Pancreas (tissue), 10 donors: ENCODE data around the gene WASL. TPM values are rescaled to one million over a fixed set of nuclear protein-coding genes. Genes with fewer than 3 reads are reported as not detected.
A peak's percentile ranks its signal among the peaks of the same experiment; 100 is the strongest.

Source experiments
- ATAC-seq, 4 donors: fragments of 200-7000 bp; cut with Tn5 transposase; one replicate each; pipeline versions ENCODE4 v1.8.0 to v1.9.1; 2020; ENCODE audit warnings: mild to moderate bottlenecking in 4 of 4, moderate library complexity in 4 of 4
- DNase-seq, 6 donors: peaks; one replicate each; pipeline ENCODE4 v3.0.0-alpha.2; 2020
- FAIRE-seq: peaks from 2 replicates; lab custom pipeline; 2012; peaks lifted over from hg19 to GRCh38; lab: Jason Lieb, UNC
- H3K27ac ChIP-seq, 4 donors: fragments of 200-600 bp; sonication (generic); 1 replicate in 3 of 4; 2 replicates in 1 of 4; pipeline versions ENCODE4 v1.5.0 to v1.8.0; 2020
- H3K27me3 ChIP-seq, 4 donors: fragments of 200-600 bp; one replicate each; pipeline ENCODE4 v1.8.0; 2021
- H3K36me3 ChIP-seq, 3 donors: fragments of 200-600 bp; sonication (generic) in 1 of 3; one replicate each; pipeline versions ENCODE4 v1.5.0 to v1.8.0; 2020 to 2021
- H3K4me1 ChIP-seq, 3 donors: fragments of 200-600 bp; one replicate each; pipeline ENCODE4 v1.8.0; 2021
- H3K4me3 ChIP-seq, 4 donors: fragments of 200-600 bp; sonication (generic) in 2 of 4; one replicate each; pipeline versions ENCODE4 v1.5.0 to v1.8.0; 2020 to 2021
- H3K9me3 ChIP-seq, 4 donors: fragments of 200-600 bp; one replicate each; pipeline ENCODE4 v1.8.0; 2021
- CTCF ChIP-seq, 4 donors: fragments of 200-600 bp; sonication (generic) in 3 of 4; IDR thresholded peaks; one replicate each; pipeline versions ENCODE4 v1.5.0 to v1.8.0; 2021; ENCODE audit warnings: antibody characterized with exemption in 4 of 4
- WGBS, 2 donors: extraction: QIAGEN DNeasy Blood & Tissue Kit; methylation state at CpG; one replicate each; pipeline ENCODE4 v1.1.7; 2013; 5-methylcytosine and 5-hydroxymethylcytosine counted together
- intact Hi-C, 3 donors: fragments of 100-400 bp; cut with DNase I; formaldehyde crosslinking; loops; one replicate each; pipeline versions ENCODE4 v1.11.1 to v1.14.2; 2022
- polyA plus RNA-seq, 2 donors: library from polyadenylated mRNA; stranded (reverse); fragments of 200-250 nt; gene quantifications; one replicate each; pipeline ENCODE4 v1.2.3, GENCODE V29; 2013
- total RNA-seq, 6 donors: library from RNA; stranded (reverse); fragmentation: NEBNext Ultra II Directional in 4 of 6; extraction: Animal tissue kit (Norgen Biotek cat#: 25700) in 4 of 6; gene quantifications; one replicate each; pipeline versions ENCODE4 v1.2.1 to v1.2.4, GENCODE V29; 2021 to 2023
- donor health status: healthy with polysubstance abuse.
- donor health status: DM: no; HTN: no; CAD: no; lungs with moderate emphysema.
- donor health status: DM: no; HTN: no; CAD: no.
- donor health status: control.
- donor health status: control.
- donor health status: Bipolar disorder and iron deficiency.
- donor health status: DM: yes; HTN: yes; CAD: no.
- donor health status: DM: no; HTN: no; CAD: no.
- donor health status: DM: no; HTN: no; CAD: no.
- donor health status: DM: yes; HTN: yes; CAD: no.

WASL gene
- total and polyA plus RNA-seq, 8 donors = 8.2 to 27.3 (median 16.0) TPM

- no peak for ATAC-seq
- H3K36me3 ChIP-seq = no peaks in the 10 kb centered on the region
- FAIRE-seq = no peak
- no peak overlapping the region for H3K4me3 ChIP-seq
- H3K4me1 ChIP-seq = peaks cover 11 to 29% (median 12%) of the 10 kb centered on the region in 3 donors
- intact Hi-C loops = no loop called here
- no peak overlapping the region for H3K27ac ChIP-seq
- WGBS, 2 donors = 97 to 98% methylated on average over 3 of the region's 3 CpGs
- no peak for TF ChIP-seq CTCF (IDR thresholded peaks at IDR 0.05)
- no peaks in the 10 kb centered on the region for H3K9me3 ChIP-seq
- no peak for DNase-seq
- no peaks in the 10 kb centered on the region for H3K27me3 ChIP-seq
Observed at GRCh38 chr7:123717689-123718088, 31.1 kb downstream of the WASL start.

- ATAC-seq (no peak), DNase-seq (no peak), FAIRE-seq (no peak)
- no peak overlapping the region for H3K27ac ChIP-seq
- intact Hi-C loops = no loop called here
- no peak overlapping the region for H3K4me3 ChIP-seq
- H3K36me3 ChIP-seq = no peaks in the 10 kb centered on the region
- TF ChIP-seq CTCF (IDR thresholded peaks at IDR 0.05) = no peak
- no peaks in the 10 kb centered on the region for H3K9me3 ChIP-seq
- peaks cover 11 to 34% (median 12%) of the 10 kb centered on the region in 3 donors for H3K4me1 ChIP-seq
- H3K27me3 ChIP-seq = no peaks in the 10 kb centered on the region
- 93 to 94% methylated on average over 1 of the region's 1 CpG for whole genome bisulfite sequencing, 2 donors
Observed at GRCh38 chr7:123716877-123717276, 31.9 kb downstream of the WASL start.

- Histone ChIP-seq H3K9me3 (no peaks in the 10 kb centered on the region), H3K27me3 (no peaks in the 10 kb centered on the region), H3K4me3 (no peak overlapping the region), H3K27ac (no peak overlapping the region), H3K36me3 (no peaks in the 10 kb centered on the region), H3K4me1 (peaks cover 10 to 37% (median 16%) of the 10 kb centered on the region in 3 donors)
- FAIRE-seq (no peak), DNase-seq (no peak), ATAC-seq (no peak)
- intact Hi-C loops = no loop called here
- 51 to 97% methylated on average over 1 of the region's 1 CpG for WGBS, 2 donors
- TF ChIP-seq CTCF (IDR thresholded peaks at IDR 0.05) = no peak
Observed at GRCh38 chr7:123715799-123716198, 33.0 kb downstream of the WASL start.

- peaks cover 9 to 37% (median 18%) of the 10 kb centered on the region in 3 donors for H3K4me1 ChIP-seq
- no peak overlapping the region for H3K27ac ChIP-seq
- no peaks in the 10 kb centered on the region for H3K27me3 ChIP-seq
- no peak for TF ChIP-seq CTCF (IDR thresholded peaks at IDR 0.05)
- DNase-seq (no peak), ATAC-seq (peak in 1 of 4 donors; percentile 46), FAIRE-seq (no peak)
- 96 to 98% methylated on average over 2 of the region's 2 CpGs for WGBS, 2 donors
- H3K9me3 ChIP-seq = no peaks in the 10 kb centered on the region
- intact Hi-C loops = no loop called here
- H3K4me3 ChIP-seq = no peak overlapping the region
- H3K36me3 ChIP-seq = no peaks in the 10 kb centered on the region
Observed at GRCh38 chr7:123715198-123715597, 33.6 kb downstream of the WASL start.

GRCh38 chr7:123714296-123715080, 34.3 kb downstream of the WASL start:
- peaks cover 6 to 33% (median 11%) of the 10 kb centered on the region in 3 donors for H3K4me1 ChIP-seq
- TF ChIP-seq CTCF (IDR thresholded peaks at IDR 0.05) = no peak
- no peaks in the 10 kb centered on the region for H3K27me3 ChIP-seq
- DNase-seq = no peak
- intact Hi-C loops = no loop called here
- H3K4me3 ChIP-seq = no peak overlapping the region
- no peak for ATAC-seq
- 52 to 58% methylated on average over 3 of the region's 3 CpGs for WGBS, 2 donors
- H3K36me3 ChIP-seq = no peaks in the 10 kb centered on the region
- no peak for FAIRE-seq
- H3K9me3 ChIP-seq = no peaks in the 10 kb centered on the region
- no peak overlapping the region for H3K27ac ChIP-seq
